Right lobe of liver (tissue), 6 donors: ENCODE measurements around the gene ADTRP. TPM values are rescaled to one million over a fixed set of nuclear protein-coding genes. Genes with fewer than 3 reads are reported as not detected.

Experiments used
- ATAC-seq, 4 donors: fragments of 200-7000 bp; cut with Tn5 transposase; one replicate each; pipeline ENCODE4 v1.9.1; 2020; ENCODE audit warnings: mild to moderate bottlenecking in 4 of 4, moderate library complexity in 4 of 4
- DNase-seq, 3 donors: peaks; one replicate each; pipeline ENCODE4 v3.0.0-alpha.2; 2020
- H3K27ac ChIP-seq, 3 donors: fragments of 200-600 bp; one replicate each; pipeline ENCODE4 v1.8.0; 2022
- H3K27me3 ChIP-seq, 2 donors: fragments of 200-600 bp; one replicate each; pipeline ENCODE4 v1.8.0; 2022
- H3K36me3 ChIP-seq, 4 donors: fragments of 200-600 bp; sonication (generic) in 1 of 4; one replicate each; pipeline versions ENCODE4 v1.5.1 to v1.8.0; 2017 to 2022; ENCODE audit warnings: control low read depth in 1 of 4
- H3K4me1 ChIP-seq, 4 donors: fragments of 200-600 bp; sonication (generic) in 1 of 4; one replicate each; pipeline versions ENCODE4 v1.5.1 to v1.8.0; 2017 to 2022; ENCODE audit warnings: control low read depth in 1 of 4
- H3K4me3 ChIP-seq, 3 donors: fragments of 200-600 bp; one replicate each; pipeline ENCODE4 v1.8.0; 2022
- H3K9me3 ChIP-seq, 4 donors: fragments of 200-600 bp; sonication (generic) in 1 of 4; one replicate each; pipeline versions ENCODE4 v1.5.1 to v1.8.0; 2017 to 2022; ENCODE audit warnings: control low read depth in 1 of 4
- CTCF ChIP-seq, 4 donors: fragments of 200-600 bp in 3 of 4; fragments of 450-650 bp in 1 of 4; IDR thresholded peaks; one replicate each; pipeline versions ENCODE4 v1.5.1 to v1.8.0; 2016 to 2022; ENCODE audit warnings: antibody characterized with exemption in 4 of 4, mild to moderate bottlenecking in 2 of 4
- POLR2A ChIP-seq: fragments of 450-650 bp; IDR thresholded peaks from one replicate; pipeline ENCODE4 v1.6.1; 2017; ENCODE audit warnings: antibody characterized with exemption, mild to moderate bottlenecking
- WGBS: methylation state at CpG from one replicate; pipeline ENCODE4 v1.1.6; 2018; ENCODE audit warnings: low coverage, low lambda C conversion rate; ENCODE audit not compliant: insufficient coverage; ENCODE audit errors: missing lambda C conversion rate; 5-methylcytosine and 5-hydroxymethylcytosine counted together
- intact Hi-C, 2 donors: fragments of 100-400 bp; cut with DNase I; formaldehyde crosslinking; loops; one replicate each; pipeline versions ENCODE4 v1.11.2 to v1.14.1; 2022
- total RNA-seq, 6 experiments: library from RNA; depleted of rRNA in 2 of 6; stranded (reverse); fragments of >200 nt in 2 of 6; fragmentation: NEBNext Ultra II Directional in 3 of 6; extraction: Animal tissue kit (Norgen Biotek cat#: 25700) in 3 of 6; gene quantifications; one replicate each; pipeline versions ENCODE4 v1.1.0 to v1.2.4, GENCODE V29; 2016 to 2023
- donor health status: DM: no; HTN: yes; CAD: no.
- donor health status: DM: no; HTN: no; CAD: no.
- donor health status: DM: no; HTN: no; CAD: no.
- donor health status: DM: no; HTN: yes; CAD: no.
- donor health status: DM: no; HTN: yes; CAD: no.

ADTRP gene
- total RNA-seq, 6 experiments from 2014 or later = 0.46 to 1.9 (median 0.92) TPM; not detected in 1

- DNase-seq (no peak), ATAC-seq (no peak)
- Histone ChIP-seq H3K9me3 (no peaks in the 10 kb centered on the region), H3K27ac (no peak overlapping the region), H3K4me1 (peaks cover 0 to 11% (median 3%) of the 10 kb centered on the region in 4 donors), H3K4me3 (no peak overlapping the region), H3K27me3 (no peaks in the 10 kb centered on the region), H3K36me3 (no peaks in the 10 kb centered on the region)
- intact Hi-C loops = no loop called here
- WGBS = 64% methylated on average over 7 of the region's 8 CpGs
- TF ChIP-seq CTCF (IDR thresholded peaks at IDR 0.05) = no peak
- no peak for TF ChIP-seq POLR2A
Observed at GRCh38 chr6:11729076-11729475, 49.5 kb downstream of the ADTRP start.

GRCh38 chr6:11727998-11728961 lies 50.3 kb downstream of the ADTRP start:
- Histone ChIP-seq H3K27ac (no peak overlapping the region), H3K9me3 (no peaks in the 10 kb centered on the region), H3K4me3 (no peak overlapping the region), H3K4me1 (peaks cover 0 to 11% (median 3%) of the 10 kb centered on the region in 4 donors), H3K27me3 (no peaks in the 10 kb centered on the region), H3K36me3 (no peaks in the 10 kb centered on the region)
- DNase-seq (no peak), ATAC-seq (no peak)
- WGBS = 76% methylated on average over 11 of the region's 11 CpGs
- no peak for TF ChIP-seq POLR2A
- TF ChIP-seq CTCF (IDR thresholded peaks at IDR 0.05) = no peak
- intact Hi-C loops = no loop called here

- DNase-seq = no peak
- Histone ChIP-seq H3K4me3 (no peak overlapping the region), H3K36me3 (no peaks in the 10 kb centered on the region), H3K9me3 (no peaks in the 10 kb centered on the region), H3K27me3 (no peaks in the 10 kb centered on the region), H3K4me1 (peaks cover 0 to 11% (median 3%) of the 10 kb centered on the region in 4 donors), H3K27ac (no peak overlapping the region)
- intact Hi-C loops = no loop called here
- TF ChIP-seq POLR2A (no peak), CTCF (IDR thresholded peaks at IDR 0.05) (no peak)
- 44% methylated on average over 3 of the region's 3 CpGs for WGBS
- ATAC-seq = no peak
Observed at GRCh38 chr6:11727346-11727997, 51.1 kb downstream of the ADTRP start.

- no peaks in the 10 kb centered on the region for H3K36me3 ChIP-seq
- H3K27ac ChIP-seq = no peak overlapping the region
- no peaks in the 10 kb centered on the region for H3K27me3 ChIP-seq
- H3K4me1 ChIP-seq = no peaks in the 10 kb centered on the region
- WGBS = 97% methylated on average over 4 of the region's 4 CpGs
- ATAC-seq (no peak), DNase-seq (no peak)
- intact Hi-C loops = no loop called here
- no peaks in the 10 kb centered on the region for H3K9me3 ChIP-seq
- no peak overlapping the region for H3K4me3 ChIP-seq
- TF ChIP-seq POLR2A (no peak), CTCF (IDR thresholded peaks at IDR 0.05) (no peak)
Observed at GRCh38 chr6:11724286-11724685, 54.3 kb downstream of the ADTRP start.
